SK-N-SH treated with all-trans-retinoic acid at 6 μM for 48 hours (cell line): ENCODE measurements around the gene TTC13.

Experiments
- ATAC-seq: fragments of 200-7000 bp; cut with Tn5 transposase; 3 replicates; pipeline ENCODE4 v1.9.1; 2020; ENCODE audit warnings: mild to moderate bottlenecking, moderate library complexity
- BACH2 ChIP-seq: fragments of 250-450 bp; sonication (Bioruptor Pico); IDR thresholded peaks from 2 replicates; pipeline ENCODE4 v1.9.0; 2021; ENCODE audit warnings: mild to moderate bottlenecking, borderline replicate concordance
- CREB5 ChIP-seq: fragments of 250-450 bp; sonication (Bioruptor Pico); IDR thresholded peaks from 2 replicates; pipeline ENCODE4 v1.5.1; 2020; ENCODE audit warnings: low read depth, mild to moderate bottlenecking, moderate library complexity
- ESRRG ChIP-seq: fragments of 250-450 bp; sonication (Bioruptor Pico); IDR thresholded peaks from 2 replicates; pipeline ENCODE4 v1.6.1; 2021; ENCODE audit warnings: mild to moderate bottlenecking
- GLIS3 ChIP-seq: fragments of 250-450 bp; sonication (Bioruptor Pico); IDR thresholded peaks from 2 replicates; pipeline ENCODE4 v1.5.0; 2020; ENCODE audit warnings: mild to moderate bottlenecking, moderate library complexity
- OSR1 ChIP-seq: fragments of 250-450 bp; sonication (Bioruptor Pico); IDR thresholded peaks from 2 replicates; pipeline ENCODE4 v1.8.0; 2022; ENCODE audit warnings: moderate library complexity, mild to moderate bottlenecking, inconsistent platforms
- PATZ1 ChIP-seq: fragments of 250-450 bp; sonication (Bioruptor Pico); IDR thresholded peaks from 2 replicates; pipeline ENCODE4 v1.8.0; 2020; ENCODE audit warnings: mild to moderate bottlenecking, moderate library complexity, borderline replicate concordance
- PPARA ChIP-seq: fragments of 250-450 bp; sonication (Bioruptor Pico); IDR thresholded peaks from 2 replicates; pipeline ENCODE4 v1.5.0; 2020; ENCODE audit warnings: mild to moderate bottlenecking, borderline replicate concordance
- RARB ChIP-seq: fragments of 250-450 bp; sonication (Bioruptor Pico); IDR thresholded peaks from 2 replicates; pipeline ENCODE4 v1.8.0; 2021; ENCODE audit warnings: mild to moderate bottlenecking, moderate library complexity
- TCF4 ChIP-seq: fragments of 250-450 bp; sonication (Bioruptor Pico); IDR thresholded peaks from 2 replicates; pipeline ENCODE4 v1.8.0; 2021; ENCODE audit warnings: mild to moderate bottlenecking, moderate library complexity, borderline replicate concordance
- TOX ChIP-seq: fragments of 250-450 bp; sonication (Bioruptor Pico); IDR thresholded peaks from 2 replicates; pipeline ENCODE4 v1.8.0; 2021; ENCODE audit warnings: mild to moderate bottlenecking, moderate library complexity, borderline replicate concordance
- ZC3H10 ChIP-seq: fragments of 250-450 bp; sonication (Bioruptor Pico); IDR thresholded peaks from 2 replicates; pipeline ENCODE4 v1.5.1; 2021; ENCODE audit warnings: mild to moderate bottlenecking, moderate library complexity
- ZFP3 ChIP-seq: fragments of 250-450 bp; sonication (Bioruptor Pico); IDR thresholded peaks from 2 replicates; pipeline ENCODE4 v1.5.0; 2020; ENCODE audit warnings: mild to moderate bottlenecking, moderate library complexity
- ZFP30 ChIP-seq: fragments of 450-650 bp; formaldehyde crosslinking; IDR thresholded peaks from 2 replicates; pipeline ENCODE4 v1.5.0; 2022; ENCODE audit warnings: mild to moderate bottlenecking, moderate library complexity
- ZNF565 ChIP-seq: fragments of 450-650 bp; formaldehyde crosslinking; conservative IDR thresholded peaks from 2 replicates; pipeline ENCODE4 v1.5.0; 2020; ENCODE audit warnings: low read depth, mild to moderate bottlenecking, moderate library complexity
- ZNF70 ChIP-seq: fragments of 450-650 bp; formaldehyde crosslinking; IDR thresholded peaks from 2 replicates; pipeline ENCODE4 v1.5.0; 2020; ENCODE audit warnings: mild to moderate bottlenecking, moderate library complexity
- ZNF8 ChIP-seq: fragments of 450-650 bp; formaldehyde crosslinking; IDR thresholded peaks from 2 replicates; pipeline ENCODE4 v1.5.0; 2020; ENCODE audit warnings: mild to moderate bottlenecking, moderate library complexity
- TF ChIP-seq, protein P1 (sequence below): fragments of 250-450 bp; sonication (Bioruptor Pico); IDR thresholded peaks from 2 replicates; pipeline ENCODE4 v1.5.0; 2020; ENCODE audit warnings: mild to moderate bottlenecking, moderate library complexity
- TF ChIP-seq, protein P2 (sequence below): fragments of 250-450 bp; sonication (Bioruptor Pico); IDR thresholded peaks from 2 replicates; pipeline ENCODE4 v1.8.0; 2021; ENCODE audit warnings: low read depth, mild to moderate bottlenecking, moderate library complexity, borderline replicate concordance
- TF ChIP-seq, protein P3 (sequence below): fragments of 250-450 bp; sonication (Bioruptor Pico); IDR thresholded peaks from 2 replicates; pipeline ENCODE4 v1.5.1; 2021; ENCODE audit warnings: mild to moderate bottlenecking, moderate library complexity

Gene TTC13

GRCh38 chr1:230943048-230943593, 35.5 kb downstream of the TTC13 start:
- TF ChIP-seq ZFP30 (CRISPR knock-in tag) (no peak), PATZ1 (no peak), GLIS3 (CRISPR knock-in tag) (no peak), BACH2 (CRISPR knock-in tag) (no peak), PPARA (CRISPR knock-in tag) (no peak), ESRRG (CRISPR knock-in tag) (no peak), ZC3H10 (CRISPR knock-in tag) (no peak), ZNF565 (CRISPR knock-in tag) (no peak), TOX (no peak), TCF4 (CRISPR knock-in tag) (no peak), ZNF70 (CRISPR knock-in tag) (no peak)
- ATAC-seq, result no peak

GRCh38 chr1:230940848-230941247, 37.8 kb downstream of the TTC13 start:
- ATAC-seq, result peak; percentile 63

More at GRCh38 chr1:230940848-230941247, 37.8 kb downstream of the TTC13 start:
- TF ChIP-seq TOX (no peak), GLIS3 (CRISPR knock-in tag) (no peak), TCF4 (CRISPR knock-in tag) (no peak), PPARA (CRISPR knock-in tag) (no peak), CREB5 (CRISPR knock-in tag) (no peak), ZNF565 (CRISPR knock-in tag) (no peak), OSR1 (CRISPR knock-in tag) (no peak), PATZ1 (no peak), ZNF8 (CRISPR knock-in tag) (no peak), RARB (CRISPR knock-in tag) (no peak), ZFP30 (CRISPR knock-in tag) (no peak), ZFP3 (CRISPR knock-in tag) (no peak)
- TF ChIP-seq, protein P1, sequence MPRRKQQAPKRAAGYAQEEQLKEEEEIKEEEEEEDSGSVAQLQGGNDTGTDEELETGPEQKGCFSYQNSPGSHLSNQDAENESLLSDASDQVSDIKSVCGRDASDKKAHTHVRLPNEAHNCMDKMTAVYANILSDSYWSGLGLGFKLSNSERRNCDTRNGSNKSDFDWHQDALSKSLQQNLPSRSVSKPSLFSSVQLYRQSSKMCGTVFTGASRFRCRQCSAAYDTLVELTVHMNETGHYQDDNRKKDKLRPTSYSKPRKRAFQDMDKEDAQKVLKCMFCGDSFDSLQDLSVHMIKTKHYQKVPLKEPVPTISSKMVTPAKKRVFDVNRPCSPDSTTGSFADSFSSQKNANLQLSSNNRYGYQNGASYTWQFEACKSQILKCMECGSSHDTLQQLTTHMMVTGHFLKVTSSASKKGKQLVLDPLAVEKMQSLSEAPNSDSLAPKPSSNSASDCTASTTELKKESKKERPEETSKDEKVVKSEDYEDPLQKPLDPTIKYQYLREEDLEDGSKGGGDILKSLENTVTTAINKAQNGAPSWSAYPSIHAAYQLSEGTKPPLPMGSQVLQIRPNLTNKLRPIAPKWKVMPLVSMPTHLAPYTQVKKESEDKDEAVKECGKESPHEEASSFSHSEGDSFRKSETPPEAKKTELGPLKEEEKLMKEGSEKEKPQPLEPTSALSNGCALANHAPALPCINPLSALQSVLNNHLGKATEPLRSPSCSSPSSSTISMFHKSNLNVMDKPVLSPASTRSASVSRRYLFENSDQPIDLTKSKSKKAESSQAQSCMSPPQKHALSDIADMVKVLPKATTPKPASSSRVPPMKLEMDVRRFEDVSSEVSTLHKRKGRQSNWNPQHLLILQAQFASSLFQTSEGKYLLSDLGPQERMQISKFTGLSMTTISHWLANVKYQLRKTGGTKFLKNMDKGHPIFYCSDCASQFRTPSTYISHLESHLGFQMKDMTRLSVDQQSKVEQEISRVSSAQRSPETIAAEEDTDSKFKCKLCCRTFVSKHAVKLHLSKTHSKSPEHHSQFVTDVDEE (CRISPR knock-in tag), result no peak
- TF ChIP-seq, protein P2, sequence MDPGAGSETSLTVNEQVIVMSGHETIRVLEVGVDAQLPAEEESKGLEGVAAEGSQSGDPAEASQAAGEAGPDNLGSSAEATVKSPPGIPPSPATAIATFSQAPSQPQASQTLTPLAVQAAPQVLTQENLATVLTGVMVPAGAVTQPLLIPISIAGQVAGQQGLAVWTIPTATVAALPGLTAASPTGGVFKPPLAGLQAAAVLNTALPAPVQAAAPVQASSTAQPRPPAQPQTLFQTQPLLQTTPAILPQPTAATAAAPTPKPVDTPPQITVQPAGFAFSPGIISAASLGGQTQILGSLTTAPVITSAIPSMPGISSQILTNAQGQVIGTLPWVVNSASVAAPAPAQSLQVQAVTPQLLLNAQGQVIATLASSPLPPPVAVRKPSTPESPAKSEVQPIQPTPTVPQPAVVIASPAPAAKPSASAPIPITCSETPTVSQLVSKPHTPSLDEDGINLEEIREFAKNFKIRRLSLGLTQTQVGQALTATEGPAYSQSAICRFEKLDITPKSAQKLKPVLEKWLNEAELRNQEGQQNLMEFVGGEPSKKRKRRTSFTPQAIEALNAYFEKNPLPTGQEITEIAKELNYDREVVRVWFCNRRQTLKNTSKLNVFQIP (CRISPR knock-in tag), result no peak
- TF ChIP-seq, protein P3, sequence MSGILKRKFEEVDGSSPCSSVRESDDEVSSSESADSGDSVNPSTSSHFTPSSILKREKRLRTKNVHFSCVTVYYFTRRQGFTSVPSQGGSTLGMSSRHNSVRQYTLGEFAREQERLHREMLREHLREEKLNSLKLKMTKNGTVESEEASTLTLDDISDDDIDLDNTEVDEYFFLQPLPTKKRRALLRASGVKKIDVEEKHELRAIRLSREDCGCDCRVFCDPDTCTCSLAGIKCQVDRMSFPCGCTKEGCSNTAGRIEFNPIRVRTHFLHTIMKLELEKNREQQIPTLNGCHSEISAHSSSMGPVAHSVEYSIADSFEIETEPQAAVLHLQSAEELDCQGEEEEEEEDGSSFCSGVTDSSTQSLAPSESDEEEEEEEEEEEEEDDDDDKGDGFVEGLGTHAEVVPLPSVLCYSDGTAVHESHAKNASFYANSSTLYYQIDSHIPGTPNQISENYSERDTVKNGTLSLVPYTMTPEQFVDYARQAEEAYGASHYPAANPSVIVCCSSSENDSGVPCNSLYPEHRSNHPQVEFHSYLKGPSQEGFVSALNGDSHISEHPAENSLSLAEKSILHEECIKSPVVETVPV, result no peak
- TF ChIP-seq, all 23 proteins: peak for 0
